Measurements from ENCODE around the gene RNF215.

RNF215 gene

GRCh38 chr22:30386960-30387827 lies at the start of gene RNF215:
Gene RNF215 (minus strand): TSS chr22:30387411. CDS start chr22:30387313, 98 bp downstream.
- H3K4me2 ChIP-seq (ENCODE audit: low read depth, low read length, poor library complexity, severe bottlenecking): peak within 1 kb of the TSS; percentile 56
- no peak for TF ChIP-seq EZH2phosphoT487 (conservative IDR thresholded peaks at IDR 0.05; ENCODE audit: low read length)
- TF ChIP-seq, protein P1, sequence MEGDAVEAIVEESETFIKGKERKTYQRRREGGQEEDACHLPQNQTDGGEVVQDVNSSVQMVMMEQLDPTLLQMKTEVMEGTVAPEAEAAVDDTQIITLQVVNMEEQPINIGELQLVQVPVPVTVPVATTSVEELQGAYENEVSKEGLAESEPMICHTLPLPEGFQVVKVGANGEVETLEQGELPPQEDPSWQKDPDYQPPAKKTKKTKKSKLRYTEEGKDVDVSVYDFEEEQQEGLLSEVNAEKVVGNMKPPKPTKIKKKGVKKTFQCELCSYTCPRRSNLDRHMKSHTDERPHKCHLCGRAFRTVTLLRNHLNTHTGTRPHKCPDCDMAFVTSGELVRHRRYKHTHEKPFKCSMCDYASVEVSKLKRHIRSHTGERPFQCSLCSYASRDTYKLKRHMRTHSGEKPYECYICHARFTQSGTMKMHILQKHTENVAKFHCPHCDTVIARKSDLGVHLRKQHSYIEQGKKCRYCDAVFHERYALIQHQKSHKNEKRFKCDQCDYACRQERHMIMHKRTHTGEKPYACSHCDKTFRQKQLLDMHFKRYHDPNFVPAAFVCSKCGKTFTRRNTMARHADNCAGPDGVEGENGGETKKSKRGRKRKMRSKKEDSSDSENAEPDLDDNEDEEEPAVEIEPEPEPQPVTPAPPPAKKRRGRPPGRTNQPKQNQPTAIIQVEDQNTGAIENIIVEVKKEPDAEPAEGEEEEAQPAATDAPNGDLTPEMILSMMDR (IDR thresholded peaks at IDR 0.05; ENCODE audit: insufficient read depth, low read length, poor library complexity, severe bottlenecking): peak; percentile 81
- H3K4me3 ChIP-seq (ENCODE audit: insufficient read depth, low read length, poor library complexity, severe bottlenecking): peak within 1 kb of the TSS; percentile 64
- no peaks in the 10 kb centered on the region for H3K9me2 ChIP-seq (replicated peaks; ENCODE audit: insufficient read depth, low read length)
- H4K20me1 ChIP-seq (ENCODE audit: low read depth, low read length): no peaks in the 10 kb centered on the region
- H3K27me3 ChIP-seq (ENCODE audit: low read length): no peaks in the 10 kb centered on the region
- H2AFZ ChIP-seq (ENCODE audit: low read depth, low read length, severe bottlenecking): peak within 1 kb of the TSS; percentile 90
- no peaks in the 10 kb centered on the region for H3K9me3 ChIP-seq (ENCODE audit: insufficient read depth, low read length)
- no peaks in the 10 kb centered on the region for H3K36me3 ChIP-seq (ENCODE audit: low read length)
- H3K27ac ChIP-seq (ENCODE audit: low read depth, low read length): no peak within 1 kb of the TSS
- peak within 1 kb of the TSS; percentile 41; the same call in 1 of the 2 replicates for H3K9ac ChIP-seq (ENCODE audit: low read length)
- H3K79me2 ChIP-seq (ENCODE audit: insufficient read depth, low read length): no peaks in the 10 kb centered on the region
- H3F3A ChIP-seq (ENCODE audit: insufficient read depth): no peaks in the 10 kb centered on the region

- H3K4me3 ChIP-seq (ENCODE audit: insufficient read depth, low read length, poor library complexity, severe bottlenecking): peak overlapping the region; percentile 41
- H3K27ac ChIP-seq (ENCODE audit: low read depth, low read length): peak overlapping the region; percentile 37; the same call in 1 of the 2 replicates
- H3F3A ChIP-seq (ENCODE audit: insufficient read depth): peaks cover 11% of the 10 kb centered on the region
Observed at GRCh38 chr22:30436196-30436595, 49.0 kb upstream of the RNF215 start.

GRCh38 chr22:30435674-30436126 lies 48.5 kb upstream of the RNF215 start:
- H3K27ac ChIP-seq (ENCODE audit: low read depth, low read length): peak overlapping the region; percentile 43
- peak overlapping the region; percentile 27; the same call in 1 of the 2 replicates for H3K9ac ChIP-seq (ENCODE audit: low read length)
- H3K27me3 ChIP-seq (ENCODE audit: low read length): no peaks in the 10 kb centered on the region
- peak overlapping the region; percentile 41 for H3K4me3 ChIP-seq (ENCODE audit: insufficient read depth, low read length, poor library complexity, severe bottlenecking)
- H4K20me1 ChIP-seq (ENCODE audit: low read depth, low read length): no peaks in the 10 kb centered on the region
- H3K9me3 ChIP-seq (ENCODE audit: insufficient read depth, low read length): no peaks in the 10 kb centered on the region
- H3K36me3 ChIP-seq (ENCODE audit: low read length): no peaks in the 10 kb centered on the region
- H3K4me2 ChIP-seq (ENCODE audit: low read depth, low read length, poor library complexity, severe bottlenecking): peak overlapping the region; percentile 55
- peaks cover 11% of the 10 kb centered on the region for H3F3A ChIP-seq (ENCODE audit: insufficient read depth)
- H2AFZ ChIP-seq (ENCODE audit: low read depth, low read length, severe bottlenecking): peak overlapping the region; percentile 83
- H3K79me2 ChIP-seq (ENCODE audit: insufficient read depth, low read length): no peaks in the 10 kb centered on the region
- no peaks in the 10 kb centered on the region for H3K9me2 ChIP-seq (replicated peaks; ENCODE audit: insufficient read depth, low read length)
- TF ChIP-seq, protein P1 (IDR thresholded peaks at IDR 0.05; ENCODE audit: insufficient read depth, low read length, poor library complexity, severe bottlenecking): no peak
- TF ChIP-seq EZH2phosphoT487 (conservative IDR thresholded peaks at IDR 0.05; ENCODE audit: low read length): no peak

More at GRCh38 chr22:30436196-30436595, 49.0 kb upstream of the RNF215 start:
- H3K27me3 ChIP-seq (ENCODE audit: low read length): no peaks in the 10 kb centered on the region
- H3K9me3 ChIP-seq (ENCODE audit: insufficient read depth, low read length): no peaks in the 10 kb centered on the region
- H4K20me1 ChIP-seq (ENCODE audit: low read depth, low read length): no peaks in the 10 kb centered on the region
- H2AFZ ChIP-seq (ENCODE audit: low read depth, low read length, severe bottlenecking): peak overlapping the region; percentile 83
- peak overlapping the region; percentile 27; the same call in 1 of the 2 replicates for H3K9ac ChIP-seq (ENCODE audit: low read length)
- H3K4me2 ChIP-seq (ENCODE audit: low read depth, low read length, poor library complexity, severe bottlenecking): peak overlapping the region; percentile 55
- no peaks in the 10 kb centered on the region for H3K36me3 ChIP-seq (ENCODE audit: low read length)
- H3K9me2 ChIP-seq (replicated peaks; ENCODE audit: insufficient read depth, low read length): no peaks in the 10 kb centered on the region
- TF ChIP-seq, protein P1 (IDR thresholded peaks at IDR 0.05; ENCODE audit: insufficient read depth, low read length, poor library complexity, severe bottlenecking): no peak
- TF ChIP-seq EZH2phosphoT487 (conservative IDR thresholded peaks at IDR 0.05; ENCODE audit: low read length): no peak
- H3K79me2 ChIP-seq (ENCODE audit: insufficient read depth, low read length): no peaks in the 10 kb centered on the region

Measured in SU-DHL-6 (cell line).